NCI-H1417 (cell line): Measurements from ENCODE around the gene PGS1.

Experiments used
- DNase-seq, 3 experiments: peaks; one replicate each; lab custom pipeline; 2025; lab: John Stamatoyannopoulos, UW

Gene PGS1

DNA sequence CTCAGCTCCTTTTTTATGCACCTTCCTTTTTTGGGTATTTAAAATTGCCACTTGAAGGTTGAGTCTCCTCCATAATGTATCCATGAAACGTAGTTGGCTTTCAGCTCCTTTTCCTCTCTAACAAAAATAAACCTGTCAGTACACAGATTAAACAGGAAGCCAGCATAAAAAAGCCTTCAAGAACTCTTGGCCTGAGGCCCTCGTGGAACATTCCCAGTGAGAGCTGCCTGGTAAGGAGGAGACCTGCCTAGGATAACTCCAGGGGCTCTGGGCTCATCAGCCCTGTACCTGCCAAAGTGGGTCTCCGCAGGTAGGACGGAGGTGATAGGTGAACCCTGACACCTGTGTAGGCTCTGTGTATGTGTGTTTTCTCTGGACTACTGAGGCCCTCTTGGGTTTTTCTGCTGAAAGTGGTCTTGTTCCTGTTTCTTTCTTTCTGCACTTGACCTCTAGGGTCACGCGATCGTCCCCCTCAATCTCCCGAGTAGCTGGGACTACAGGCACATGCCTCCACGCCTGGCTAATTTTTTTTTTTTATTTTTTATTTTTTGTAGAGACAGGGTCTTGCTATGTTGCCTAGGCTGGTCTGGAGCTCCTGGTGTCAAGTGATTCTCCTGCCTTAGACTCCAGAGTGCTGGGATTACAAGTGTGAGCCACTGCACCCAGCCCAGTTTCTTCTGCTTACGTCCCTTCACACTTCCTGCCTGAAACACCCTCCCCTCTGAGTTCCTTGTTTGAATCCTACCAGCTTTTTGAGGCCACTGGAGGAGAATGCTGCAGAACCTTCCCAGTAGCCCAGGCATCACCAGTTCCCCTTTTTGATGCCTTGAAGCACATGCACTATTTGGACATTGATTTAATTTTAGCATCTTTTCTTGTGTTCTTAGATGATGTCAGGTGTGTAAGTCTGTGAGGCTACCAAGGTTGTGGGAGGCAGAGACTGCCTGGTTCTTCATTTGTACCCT lies 9.8 kb downstream of the PGS1 start:
- peak in 1 of 3 experiments; percentile 75 for DNase-seq

DNA sequence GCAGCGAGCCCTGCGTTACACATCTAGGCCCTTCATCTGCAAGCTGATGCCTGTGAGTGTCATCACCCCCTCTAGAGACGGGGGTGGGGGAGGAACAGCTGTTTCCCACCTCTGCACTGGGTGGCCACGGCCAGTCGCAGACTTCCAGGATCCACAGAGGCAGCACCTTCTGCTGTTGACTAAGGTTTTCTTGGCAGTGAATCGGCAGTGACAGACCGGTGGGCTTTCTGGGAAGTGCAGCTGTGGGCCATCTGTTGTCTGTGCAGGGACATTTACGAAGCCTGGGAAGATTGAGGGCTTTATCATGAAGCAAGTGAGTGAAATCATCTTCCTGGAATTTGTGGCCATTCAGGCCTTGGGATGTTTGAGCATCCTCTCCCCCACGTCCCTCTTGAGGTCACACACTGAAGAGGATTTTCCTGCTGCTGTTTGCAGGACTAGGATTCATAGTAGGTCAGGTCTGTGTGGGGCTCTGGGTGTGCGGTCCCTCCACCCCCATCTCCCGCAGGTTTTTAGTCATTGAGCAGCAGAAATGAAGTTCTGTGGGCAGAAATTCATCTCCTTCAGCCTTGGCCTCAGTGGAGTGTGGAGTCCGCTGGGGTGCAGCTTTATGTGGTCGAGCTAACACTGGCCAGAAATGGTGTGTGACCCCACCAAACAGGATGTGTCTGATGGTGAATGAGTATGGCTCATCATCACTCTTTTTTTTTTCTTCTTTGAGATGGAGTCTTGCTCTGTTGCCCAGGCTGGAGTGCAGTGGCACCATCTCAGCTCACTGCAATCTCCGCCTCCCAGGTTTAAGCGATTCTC lies 12.0 kb downstream of the PGS1 start:
- no peak for DNase-seq

DNA sequence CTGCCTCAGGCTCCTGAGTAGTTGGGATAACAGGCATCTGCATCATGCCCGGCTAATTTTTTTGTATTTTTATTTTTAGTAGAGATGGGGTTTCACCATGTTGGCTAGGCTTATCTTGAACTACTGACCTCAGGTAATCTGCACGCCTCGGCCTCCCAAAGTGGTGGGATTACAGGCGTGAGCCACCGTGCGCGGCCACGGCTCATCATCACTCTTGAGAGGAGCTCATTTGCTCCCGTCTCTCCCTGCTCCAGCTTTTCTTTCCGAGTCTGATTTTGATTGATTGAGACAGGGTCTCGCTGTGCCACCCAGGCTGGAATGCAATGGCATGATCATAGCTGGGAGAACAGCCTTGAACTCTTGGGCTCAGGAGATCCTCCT lies 12.6 kb downstream of the PGS1 start:
- DNase-seq, result no peak

GRCh38 chr17:78391843-78392242 lies 13.4 kb downstream of the PGS1 start:
- DNase-seq, result no peak

DNA sequence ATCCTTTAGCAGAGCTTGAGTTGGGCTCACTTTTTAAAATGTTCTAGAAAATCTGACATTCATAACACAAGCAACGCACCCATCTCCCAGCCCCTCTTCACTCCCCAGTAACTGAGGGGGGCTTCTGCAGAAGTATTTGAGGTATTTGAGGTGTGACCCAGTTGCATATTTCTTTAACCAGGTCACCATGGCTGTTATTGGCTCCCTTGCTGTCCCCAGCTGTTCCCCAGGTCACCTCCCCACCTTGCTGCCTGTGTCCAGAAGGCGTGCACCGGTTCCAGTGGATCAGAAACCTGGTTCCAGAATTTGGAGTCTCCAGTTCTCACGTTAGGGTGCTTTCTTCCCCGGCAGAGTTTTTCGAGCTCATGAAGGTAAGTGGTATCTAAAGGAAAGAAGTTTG lies 13.8 kb downstream of the PGS1 start:
- no peak for DNase-seq

DNA sequence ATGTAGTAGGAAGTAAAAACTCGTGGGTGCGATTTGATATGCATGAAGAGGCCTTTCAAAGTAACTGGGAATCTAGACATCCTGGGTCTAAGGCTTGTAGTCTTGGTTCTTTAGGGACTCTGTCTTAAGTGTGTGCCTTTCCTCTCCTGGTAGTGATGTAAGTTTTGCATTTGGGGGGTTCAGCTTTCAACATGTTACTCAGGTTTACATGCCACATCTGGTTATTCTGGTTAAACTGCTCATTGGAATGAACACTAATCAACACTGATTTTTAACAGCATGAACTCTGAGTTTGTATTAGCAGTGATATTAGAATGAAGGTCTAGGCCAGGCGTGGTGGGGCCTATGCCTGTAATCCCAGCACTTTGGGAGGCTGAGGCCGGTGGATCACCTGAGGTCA lies 15.1 kb downstream of the PGS1 start:
- no peak for DNase-seq

DNA sequence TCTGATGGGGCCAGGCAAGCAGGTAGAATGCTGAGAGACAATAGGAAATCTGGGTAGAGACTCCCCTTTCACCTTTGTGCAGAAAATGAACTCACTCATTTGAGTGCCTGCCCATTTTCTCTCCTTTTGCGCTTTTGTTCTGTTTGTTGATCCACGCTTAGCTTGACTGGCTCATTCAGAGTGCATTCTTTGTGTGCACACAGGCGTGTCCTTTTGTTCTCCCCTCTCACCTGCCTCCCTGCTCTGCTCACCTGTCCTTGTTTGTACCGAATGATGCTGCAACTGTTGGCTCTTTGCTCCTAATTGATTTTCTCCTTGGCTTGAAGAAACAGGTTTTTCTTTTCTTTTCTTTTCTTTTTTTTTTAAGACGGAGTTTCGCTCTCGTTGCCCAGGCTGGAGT lies 15.8 kb downstream of the PGS1 start:
- peak; percentile 81 to 97 (median 95) for DNase-seq

DNA sequence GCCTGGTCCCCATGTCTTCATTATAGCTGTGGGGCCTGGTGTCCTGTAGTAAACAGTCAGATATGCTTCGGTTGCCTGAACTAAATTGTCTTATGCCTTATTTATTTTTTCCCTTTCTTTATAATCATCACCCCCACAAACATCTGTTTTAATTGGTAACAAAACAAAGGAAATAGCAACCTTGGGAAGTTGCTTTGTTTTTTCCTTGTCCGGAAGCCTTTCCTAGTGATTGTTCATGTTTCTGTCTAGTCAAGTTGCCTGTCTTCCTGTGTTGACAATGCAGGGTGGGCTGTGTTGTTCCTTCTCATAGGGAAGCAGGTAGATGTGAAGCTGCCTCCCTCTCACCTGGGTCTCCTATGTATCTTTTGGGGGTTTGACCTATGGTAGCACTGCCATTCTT lies 16.7 kb downstream of the PGS1 start:
- peak in 1 of 3 experiments; percentile 21 for DNase-seq

DNA sequence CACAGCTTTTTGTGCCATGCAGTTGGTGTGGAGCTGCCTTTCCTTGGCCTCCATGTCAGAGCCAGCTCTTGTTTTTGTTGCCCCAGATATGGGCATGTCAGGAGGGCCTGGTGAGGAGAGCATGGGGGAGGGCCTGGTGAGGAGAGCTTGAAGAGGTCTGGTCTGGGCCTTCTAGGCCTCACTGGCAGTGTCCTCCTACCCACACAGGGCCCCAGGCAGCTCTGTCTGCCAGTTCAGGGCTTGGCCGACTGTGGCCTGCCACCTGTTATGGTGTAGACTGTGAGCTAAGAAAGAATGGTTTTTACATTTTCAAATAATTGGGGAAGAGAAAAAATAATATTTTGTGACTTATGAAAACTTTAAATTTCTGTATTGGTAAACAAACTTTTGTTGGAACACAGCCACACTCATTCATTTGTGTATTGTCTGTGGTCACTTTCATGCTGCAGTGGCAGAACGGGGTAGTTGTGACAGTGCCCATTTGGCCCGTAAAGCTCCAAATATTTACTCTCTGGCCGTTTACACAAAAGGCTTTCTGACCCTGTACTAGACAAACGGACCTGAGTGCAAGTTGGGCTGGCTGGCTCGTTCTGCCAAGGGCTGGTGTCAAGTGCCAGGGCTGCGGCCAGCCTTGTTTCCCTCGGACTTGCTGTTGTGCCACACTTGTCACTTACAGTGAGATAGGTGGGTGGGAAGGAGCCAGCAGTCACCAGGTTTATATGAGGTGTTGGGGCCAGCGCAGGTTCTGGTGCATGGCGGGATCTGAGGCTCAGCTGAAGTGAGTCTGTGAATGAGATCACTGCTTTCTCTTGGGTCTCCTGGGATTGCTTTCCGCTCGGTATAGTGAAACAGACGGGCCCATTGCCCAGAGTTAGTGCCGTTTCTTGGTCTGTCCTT lies 18.2 kb downstream of the PGS1 start:
- peak in 1 of 3 experiments; percentile 60 for DNase-seq

GRCh38 chr17:78397681-78398101 lies 19.2 kb downstream of the PGS1 start:
- DNase-seq, result no peak

DNA sequence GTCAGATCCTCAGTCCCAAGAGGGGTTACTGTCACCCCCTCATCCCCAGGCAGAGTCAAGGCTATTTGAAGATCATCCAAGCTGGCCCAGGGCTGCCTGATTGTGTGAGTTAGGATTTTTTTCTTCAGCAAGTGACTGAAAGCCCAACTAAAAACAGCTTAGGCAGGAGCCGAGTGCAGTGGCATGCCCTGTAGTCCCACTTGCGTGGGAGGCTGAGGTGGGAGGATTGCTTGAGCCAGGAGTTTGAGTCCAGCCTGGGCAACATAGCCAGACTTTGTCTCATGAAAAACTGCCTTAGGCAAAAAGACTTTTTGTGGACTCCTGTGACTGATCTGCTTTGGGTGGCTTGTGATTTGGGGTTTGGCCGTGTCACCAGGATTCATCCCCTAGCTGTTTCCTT lies 19.9 kb downstream of the PGS1 start:
- no peak for DNase-seq

DNA sequence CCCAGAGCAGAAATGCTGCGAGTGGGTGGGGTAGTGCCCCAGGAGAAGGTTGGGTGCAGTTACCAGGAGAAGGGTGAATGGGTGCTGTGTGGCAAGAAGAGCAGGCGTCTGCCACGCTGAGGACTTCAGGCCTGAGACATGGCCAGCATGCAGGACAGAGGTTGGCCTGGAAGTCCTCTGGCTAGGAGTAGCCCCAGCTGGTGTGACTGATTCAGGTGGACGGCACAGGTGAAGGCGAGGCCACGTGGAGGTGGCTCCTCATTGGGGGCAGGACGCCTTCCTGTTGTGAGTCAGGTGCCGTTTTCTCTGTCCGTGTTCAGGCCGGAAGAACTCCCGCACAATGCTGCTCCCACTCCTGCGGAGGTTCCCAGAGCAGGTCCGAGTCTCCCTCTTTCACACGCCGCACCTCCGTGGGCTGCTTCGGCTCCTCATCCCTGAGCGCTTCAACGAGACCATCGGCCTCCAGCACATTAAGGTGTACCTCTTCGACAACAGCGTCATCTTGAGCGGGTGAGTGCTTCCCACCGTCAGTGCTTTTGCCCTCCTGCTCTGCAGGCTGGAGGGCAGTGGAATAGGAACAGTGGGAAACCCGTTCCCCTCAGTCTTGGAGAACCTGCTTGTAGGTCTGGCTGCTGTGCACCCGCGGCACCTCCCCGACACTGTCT lies 20.7 kb downstream of the PGS1 start:
- DNase-seq, result no peak

- DNase-seq, result no peak
Measured at GRCh38 chr17:78399693-78400144, 21.3 kb downstream of the PGS1 start.

GRCh38 chr17:78400581-78401240 lies 22.3 kb downstream of the PGS1 start:
- DNase-seq, result no peak

GRCh38 chr17:78401246-78401645 lies 22.8 kb downstream of the PGS1 start:
- DNase-seq, result peak in 2 of 3 experiments; percentile 3 to 76

- DNase-seq, result no peak
Measured at GRCh38 chr17:78401891-78402290, 23.4 kb downstream of the PGS1 start.

GRCh38 chr17:78403822-78404221 lies 25.4 kb downstream of the PGS1 start:
- DNase-seq, result no peak

- DNase-seq, result no peak
Measured at GRCh38 chr17:78406396-78406795, 27.9 kb downstream of the PGS1 start.

- DNase-seq, result no peak
Measured at GRCh38 chr17:78406920-78407319, 28.5 kb downstream of the PGS1 start.

GRCh38 chr17:78407387-78408000 lies 29.0 kb downstream of the PGS1 start:
- DNase-seq, result peak in 1 of 3 experiments; percentile 64
